ENCODE results near the gene LDLRAD3. TPM values are rescaled to one million over a fixed set of nuclear protein-coding genes. Genes with fewer than 3 reads are reported as not detected.
A peak's percentile ranks its signal among the peaks of the same experiment; 100 is the strongest.

LDLRAD3 gene
- polyA plus RNA-seq, 2 donors = 4.8 to 5.1 TPM

DNA sequence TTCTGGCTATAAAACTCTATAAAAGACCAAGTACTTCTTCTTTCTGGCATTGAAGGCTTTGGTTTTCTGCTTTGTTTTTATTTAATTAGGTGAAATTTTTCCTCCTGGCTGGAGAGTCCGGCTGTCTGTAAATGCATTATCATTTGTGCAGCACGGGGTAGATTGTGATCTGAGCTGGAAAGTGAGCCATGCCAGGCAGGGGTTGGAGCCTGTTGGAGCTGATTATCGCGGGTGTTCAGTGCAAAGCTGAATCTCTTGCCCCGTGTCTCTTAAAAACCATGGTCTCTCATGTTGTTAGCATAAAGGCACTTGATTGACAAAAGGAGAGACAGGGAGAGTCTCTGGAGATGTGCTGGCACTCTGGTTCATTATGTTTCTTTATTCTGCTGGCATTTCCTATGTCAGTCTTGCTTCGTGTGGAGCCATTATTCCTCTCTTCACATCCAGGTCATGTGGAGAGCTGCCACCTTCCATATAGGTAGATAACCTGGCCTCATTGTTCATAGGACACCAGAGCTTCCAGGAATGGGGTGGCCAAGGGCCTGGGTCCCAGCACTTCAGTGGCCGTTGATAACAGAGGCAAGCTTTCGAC, 75.2 kb downstream of the LDLRAD3 start:
- Histone ChIP-seq H3K27me3 (ENCODE audit: control insufficient read depth in 1 of 2, insufficient read depth in 2 of 2, low read length in 2 of 2) (no peaks in the 10 kb centered on the region), H3K36me3 (ENCODE audit: control insufficient read depth in 2 of 2, insufficient read depth in 2 of 2, low read length in 1 of 2) (no peaks in the 10 kb centered on the region), H3K27ac (ENCODE audit: low read depth in 2 of 2, low read length in 1 of 2) (peak overlapping the region; percentile 54 to 81), H3K4me3 (ENCODE audit: low read depth in 1 of 2, low read length in 2 of 2) (no peak overlapping the region), H3K9me3 (ENCODE audit: control insufficient read depth in 2 of 2, insufficient read depth in 1 of 2, low read depth in 1 of 2, low read length in 1 of 2) (no peaks in the 10 kb centered on the region), H3K4me1 (ENCODE audit: control insufficient read depth in 2 of 2, insufficient read depth in 2 of 2, low read length in 1 of 2) (peaks cover 3 to 12% of the 10 kb centered on the region in 2 donors)
- WGBS, 2 donors = 85 to 89% methylated on average over 8 of the region's 8 CpGs

DNA sequence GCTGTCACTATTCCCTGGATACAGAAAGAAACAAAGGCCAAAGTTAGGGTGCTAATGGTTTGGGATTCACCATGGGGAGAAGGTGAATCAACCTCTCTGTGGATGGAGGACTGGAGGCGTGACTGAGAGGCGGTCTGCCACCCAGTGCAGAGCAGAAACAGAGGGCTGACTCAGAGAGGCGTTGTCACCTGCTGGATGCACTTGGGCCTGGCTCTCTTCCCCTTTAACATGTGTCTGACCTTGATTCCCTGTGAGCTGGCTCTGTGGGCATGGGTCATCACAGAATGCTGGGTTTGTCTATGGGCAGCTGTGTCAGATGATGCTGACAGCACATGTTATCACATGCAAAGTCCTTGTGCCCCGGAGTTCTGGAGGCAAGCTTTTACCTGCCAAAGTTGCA, 75.9 kb downstream of the LDLRAD3 start:
- H3K4me3 ChIP-seq (ENCODE audit: low read depth in 1 of 2, low read length in 2 of 2) = no peak overlapping the region
- WGBS, 2 donors = 54 to 56% methylated on average over 4 of the region's 4 CpGs
- H3K36me3 ChIP-seq (ENCODE audit: control insufficient read depth in 2 of 2, insufficient read depth in 2 of 2, low read length in 1 of 2) = no peaks in the 10 kb centered on the region
- H3K9me3 ChIP-seq (ENCODE audit: control insufficient read depth in 2 of 2, insufficient read depth in 1 of 2, low read depth in 1 of 2, low read length in 1 of 2) = no peaks in the 10 kb centered on the region
- peaks cover 3 to 12% of the 10 kb centered on the region in 2 donors for H3K4me1 ChIP-seq (ENCODE audit: control insufficient read depth in 2 of 2, insufficient read depth in 2 of 2, low read length in 1 of 2)
- no peaks in the 10 kb centered on the region for H3K27me3 ChIP-seq (ENCODE audit: control insufficient read depth in 1 of 2, insufficient read depth in 2 of 2, low read length in 2 of 2)
- peak overlapping the region; percentile 54 to 81 for H3K27ac ChIP-seq (ENCODE audit: low read depth in 2 of 2, low read length in 1 of 2)

DNA sequence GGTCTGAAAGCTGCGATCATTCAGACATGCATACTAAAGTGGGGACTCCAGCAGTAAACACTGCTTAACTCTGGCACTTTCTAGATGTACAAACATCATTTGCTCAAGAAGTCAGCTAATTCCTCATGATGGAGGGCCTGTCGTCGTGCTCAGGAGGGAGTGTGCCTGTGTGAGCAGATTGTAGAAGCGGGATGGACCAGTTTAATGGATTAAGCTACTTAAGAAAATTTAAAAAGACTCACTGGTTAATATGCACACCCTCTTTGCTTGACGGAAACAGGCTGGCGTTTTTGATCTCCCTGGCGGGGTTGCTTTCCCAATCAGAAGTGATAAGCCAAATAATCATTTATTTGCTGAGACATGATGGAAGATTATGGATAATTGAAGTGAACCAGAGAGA, 79.0 kb downstream of the LDLRAD3 start:
- no peaks in the 10 kb centered on the region for H3K27me3 ChIP-seq (ENCODE audit: control insufficient read depth in 1 of 2, insufficient read depth in 2 of 2, low read length in 2 of 2)
- 59 to 63% methylated on average over 7 of the region's 7 CpGs for WGBS, 2 donors
- no peaks in the 10 kb centered on the region for H3K9me3 ChIP-seq (ENCODE audit: control insufficient read depth in 2 of 2, insufficient read depth in 1 of 2, low read depth in 1 of 2, low read length in 1 of 2)
- no peak overlapping the region for H3K4me3 ChIP-seq (ENCODE audit: low read depth in 1 of 2, low read length in 2 of 2)
- no peaks in the 10 kb centered on the region for H3K36me3 ChIP-seq (ENCODE audit: control insufficient read depth in 2 of 2, insufficient read depth in 2 of 2, low read length in 1 of 2)
- peak overlapping the region; percentile 57 to 84 for H3K27ac ChIP-seq (ENCODE audit: low read depth in 2 of 2, low read length in 1 of 2)
- peaks cover 3 to 12% of the 10 kb centered on the region in 2 donors for H3K4me1 ChIP-seq (ENCODE audit: control insufficient read depth in 2 of 2, insufficient read depth in 2 of 2, low read length in 1 of 2)

DNA sequence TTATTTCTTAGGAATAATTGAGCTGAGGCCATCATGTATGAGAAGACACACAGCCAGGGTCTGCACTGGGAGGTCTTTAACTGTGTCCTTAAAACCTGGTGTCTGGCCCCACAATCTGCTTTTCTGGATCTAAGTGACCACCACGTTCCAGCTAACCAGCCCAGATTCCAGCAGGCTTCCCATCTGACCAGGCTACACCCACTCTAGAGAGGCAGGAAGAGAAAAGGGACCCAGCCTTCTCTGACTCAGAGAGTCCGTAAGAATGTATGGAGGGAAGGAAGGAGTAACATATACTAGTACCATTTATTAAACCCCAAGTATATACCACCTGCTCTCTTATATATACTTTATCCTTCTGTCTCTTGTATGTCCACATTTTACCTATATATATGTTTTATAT, 80.1 kb downstream of the LDLRAD3 start:
- H3K9me3 ChIP-seq (ENCODE audit: control insufficient read depth in 2 of 2, insufficient read depth in 1 of 2, low read depth in 1 of 2, low read length in 1 of 2) = no peaks in the 10 kb centered on the region
- no peaks in the 10 kb centered on the region for H3K27me3 ChIP-seq (ENCODE audit: control insufficient read depth in 1 of 2, insufficient read depth in 2 of 2, low read length in 2 of 2)
- H3K27ac ChIP-seq (ENCODE audit: low read depth in 2 of 2, low read length in 1 of 2) = no peak overlapping the region
- WGBS, 2 donors = 21 to 52% methylated on average over 1 to 2 of the region's 2 CpGs
- H3K4me1 ChIP-seq (ENCODE audit: control insufficient read depth in 2 of 2, insufficient read depth in 2 of 2, low read length in 1 of 2) = peaks cover 3 to 12% of the 10 kb centered on the region in 2 donors
- no peaks in the 10 kb centered on the region for H3K36me3 ChIP-seq (ENCODE audit: control insufficient read depth in 2 of 2, insufficient read depth in 2 of 2, low read length in 1 of 2)
- no peak overlapping the region for H3K4me3 ChIP-seq (ENCODE audit: low read depth in 1 of 2, low read length in 2 of 2)

DNA sequence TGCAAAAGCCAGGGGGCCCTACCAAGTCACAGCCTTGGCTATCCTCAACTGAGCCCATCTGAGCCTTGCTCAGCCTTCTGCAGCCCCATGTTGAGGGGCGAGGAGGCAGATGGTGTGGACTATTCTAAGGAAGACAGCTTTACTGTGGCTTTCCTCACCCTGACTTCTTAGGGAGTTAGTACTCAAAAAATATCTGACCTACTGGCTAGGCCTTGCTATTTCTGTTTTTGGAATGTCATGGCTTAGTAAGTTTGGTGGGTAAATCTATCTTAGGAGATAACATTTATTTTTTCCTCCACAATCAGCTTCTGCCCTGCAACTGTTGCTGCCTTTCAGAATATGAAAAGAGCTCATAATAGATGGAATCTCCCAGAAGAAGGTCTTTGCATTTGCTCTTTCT, 80.9 kb downstream of the LDLRAD3 start:
- Histone ChIP-seq H3K4me3 (ENCODE audit: low read depth in 1 of 2, low read length in 2 of 2) (no peak overlapping the region), H3K4me1 (ENCODE audit: control insufficient read depth in 2 of 2, insufficient read depth in 2 of 2, low read length in 1 of 2) (peaks cover 0 to 9% of the 10 kb centered on the region in 2 donors), H3K27ac (ENCODE audit: low read depth in 2 of 2, low read length in 1 of 2) (peak overlapping the region in 1 of 2 donors; percentile 24), H3K27me3 (ENCODE audit: control insufficient read depth in 1 of 2, insufficient read depth in 2 of 2, low read length in 2 of 2) (no peaks in the 10 kb centered on the region), H3K36me3 (ENCODE audit: control insufficient read depth in 2 of 2, insufficient read depth in 2 of 2, low read length in 1 of 2) (no peaks in the 10 kb centered on the region), H3K9me3 (ENCODE audit: control insufficient read depth in 2 of 2, insufficient read depth in 1 of 2, low read depth in 1 of 2, low read length in 1 of 2) (no peaks in the 10 kb centered on the region)
- 83 to 86% methylated on average over 1 of the region's 1 CpG for WGBS, 2 donors

DNA sequence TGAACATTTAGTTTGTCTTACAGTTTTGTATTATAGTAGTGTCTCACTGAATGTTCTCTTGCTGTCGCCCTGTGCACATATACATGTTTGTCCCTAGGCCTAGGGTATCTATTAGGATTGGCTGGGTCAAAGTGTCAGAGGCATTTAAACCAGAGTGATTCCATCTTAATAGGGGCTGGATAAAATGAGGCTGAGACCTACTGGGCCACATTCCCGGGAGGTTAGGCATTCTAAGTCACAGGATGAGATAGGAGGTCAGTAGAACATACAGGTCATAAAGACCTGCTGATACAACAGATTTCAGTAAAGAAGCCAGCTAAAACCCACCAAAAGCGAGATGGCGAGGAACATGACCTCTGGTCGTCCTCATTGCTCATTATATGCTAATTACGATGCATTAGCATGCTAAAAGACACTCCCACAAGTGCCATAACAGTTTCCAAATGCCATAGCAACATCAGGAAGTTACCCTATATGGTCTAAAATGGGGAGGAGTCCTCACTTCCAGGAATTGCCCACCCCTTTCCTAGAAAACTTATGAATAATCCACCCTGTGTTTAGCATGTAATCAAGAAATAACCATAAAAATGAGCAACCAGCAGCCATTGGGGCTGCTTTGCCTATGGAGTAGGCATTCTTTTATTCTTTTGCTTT, 82.6 kb downstream of the LDLRAD3 start:
- Histone ChIP-seq H3K36me3 (ENCODE audit: control insufficient read depth in 2 of 2, insufficient read depth in 2 of 2, low read length in 1 of 2) (no peaks in the 10 kb centered on the region), H3K4me1 (ENCODE audit: control insufficient read depth in 2 of 2, insufficient read depth in 2 of 2, low read length in 1 of 2) (peaks cover 0 to 9% of the 10 kb centered on the region in 2 donors), H3K27ac (ENCODE audit: low read depth in 2 of 2, low read length in 1 of 2) (no peak overlapping the region), H3K9me3 (ENCODE audit: control insufficient read depth in 2 of 2, insufficient read depth in 1 of 2, low read depth in 1 of 2, low read length in 1 of 2) (no peaks in the 10 kb centered on the region), H3K4me3 (ENCODE audit: low read depth in 1 of 2, low read length in 2 of 2) (no peak overlapping the region), H3K27me3 (ENCODE audit: control insufficient read depth in 1 of 2, insufficient read depth in 2 of 2, low read length in 2 of 2) (no peaks in the 10 kb centered on the region)
- 93 to 94% methylated on average over 6 of the region's 6 CpGs for WGBS, 2 donors

DNA sequence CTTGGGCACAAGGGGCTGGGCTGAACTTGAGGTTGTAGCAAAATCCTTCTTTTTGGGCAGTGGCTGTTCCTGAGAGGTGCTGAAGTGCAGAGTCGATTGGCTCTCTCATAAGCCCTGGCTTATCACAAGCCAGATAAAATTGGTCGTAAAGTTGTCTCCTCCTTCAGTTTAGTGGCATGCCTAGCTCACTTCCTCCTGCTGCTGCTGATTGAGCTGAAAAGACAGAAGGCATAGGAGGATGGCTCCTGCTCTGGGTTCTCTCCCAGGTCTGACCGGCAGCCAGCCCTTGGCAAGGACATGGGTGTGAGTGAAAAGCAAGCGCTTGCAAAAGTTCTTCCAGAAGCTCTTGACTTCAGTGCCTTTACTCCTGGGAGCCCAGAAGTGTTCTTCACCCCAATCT, 83.9 kb downstream of the LDLRAD3 start:
- WGBS, 2 donors = 76 to 83% methylated on average over 4 of the region's 4 CpGs
- H3K27ac ChIP-seq (ENCODE audit: low read depth in 2 of 2, low read length in 1 of 2) = no peak overlapping the region

DNA sequence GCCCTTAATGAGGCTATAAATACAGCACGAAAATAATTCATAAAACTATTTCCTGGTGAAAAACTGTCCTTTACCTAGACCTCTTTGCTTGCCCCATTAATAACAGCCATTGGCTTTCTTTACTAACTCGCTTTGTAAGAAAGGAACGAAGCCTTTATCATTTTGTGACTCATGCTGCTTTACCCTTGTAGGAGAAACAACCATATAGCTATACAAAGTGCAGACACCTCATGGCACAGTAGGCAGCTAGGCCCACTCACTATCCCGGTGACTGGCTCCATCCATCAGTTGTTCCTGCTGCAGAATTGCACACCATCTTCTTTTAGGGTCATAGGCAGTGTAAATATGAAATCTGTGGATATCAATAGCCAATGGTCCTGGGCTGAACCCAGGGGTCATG, 85.8 kb downstream of the LDLRAD3 start:
- 78 to 83% methylated on average over 4 of the region's 4 CpGs for whole genome bisulfite sequencing, 2 donors

More for the DNA sequence above, 83.9 kb downstream of the LDLRAD3 start:
- peaks cover 0 to 9% of the 10 kb centered on the region in 2 donors for H3K4me1 ChIP-seq (ENCODE audit: control insufficient read depth in 2 of 2, insufficient read depth in 2 of 2, low read length in 1 of 2)
- no peak overlapping the region for H3K4me3 ChIP-seq (ENCODE audit: low read depth in 1 of 2, low read length in 2 of 2)
- H3K36me3 ChIP-seq (ENCODE audit: control insufficient read depth in 2 of 2, insufficient read depth in 2 of 2, low read length in 1 of 2) = no peaks in the 10 kb centered on the region
- H3K27me3 ChIP-seq (ENCODE audit: control insufficient read depth in 1 of 2, insufficient read depth in 2 of 2, low read length in 2 of 2) = no peaks in the 10 kb centered on the region
- no peaks in the 10 kb centered on the region for H3K9me3 ChIP-seq (ENCODE audit: control insufficient read depth in 2 of 2, insufficient read depth in 1 of 2, low read depth in 1 of 2, low read length in 1 of 2)

DNA sequence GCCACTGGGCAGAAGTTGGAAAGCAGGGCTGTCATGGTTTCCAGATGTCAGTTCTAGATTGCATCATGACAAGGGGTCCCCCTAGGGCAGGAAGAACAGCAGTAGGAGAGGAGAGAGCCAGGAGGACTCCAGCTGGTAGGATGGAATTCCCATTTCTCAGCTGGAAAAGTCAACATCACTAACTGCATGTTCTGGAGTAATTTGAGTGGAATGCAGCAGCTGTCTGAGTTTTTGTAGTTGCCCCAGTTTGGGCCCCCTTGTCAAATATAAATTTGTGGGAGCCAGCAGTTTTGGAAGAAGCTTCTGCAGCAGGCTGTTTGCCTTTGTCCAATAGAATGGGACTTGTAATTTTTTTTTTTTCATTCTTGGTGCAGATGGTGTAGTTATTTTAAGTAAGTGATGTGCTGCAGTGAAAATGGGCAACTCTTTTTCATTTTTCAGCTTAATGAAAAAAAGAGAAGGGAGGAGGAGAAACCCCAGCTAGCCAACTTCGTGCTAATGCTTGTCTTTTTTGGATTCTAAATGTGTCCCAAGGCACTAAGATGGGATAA, 86.9 kb downstream of the LDLRAD3 start:
- 16 to 39% methylated on average over 1 of the region's 1 CpG for WGBS, 2 donors
- Histone ChIP-seq H3K4me1 (ENCODE audit: control insufficient read depth in 2 of 2, insufficient read depth in 2 of 2, low read length in 1 of 2) (no peaks in the 10 kb centered on the region), H3K27me3 (ENCODE audit: control insufficient read depth in 1 of 2, insufficient read depth in 2 of 2, low read length in 2 of 2) (no peaks in the 10 kb centered on the region), H3K27ac (ENCODE audit: low read depth in 2 of 2, low read length in 1 of 2) (peak overlapping the region in 1 of 2 donors; percentile 3), H3K9me3 (ENCODE audit: control insufficient read depth in 2 of 2, insufficient read depth in 1 of 2, low read depth in 1 of 2, low read length in 1 of 2) (no peaks in the 10 kb centered on the region), H3K4me3 (ENCODE audit: low read depth in 1 of 2, low read length in 2 of 2) (no peak overlapping the region), H3K36me3 (ENCODE audit: control insufficient read depth in 2 of 2, insufficient read depth in 2 of 2, low read length in 1 of 2) (no peaks in the 10 kb centered on the region)

More for the DNA sequence above, 85.8 kb downstream of the LDLRAD3 start:
- H3K4me3 ChIP-seq (ENCODE audit: low read depth in 1 of 2, low read length in 2 of 2) = no peak overlapping the region
- H3K27ac ChIP-seq (ENCODE audit: low read depth in 2 of 2, low read length in 1 of 2) = no peak overlapping the region
- no peaks in the 10 kb centered on the region for H3K36me3 ChIP-seq (ENCODE audit: control insufficient read depth in 2 of 2, insufficient read depth in 2 of 2, low read length in 1 of 2)
- H3K9me3 ChIP-seq (ENCODE audit: control insufficient read depth in 2 of 2, insufficient read depth in 1 of 2, low read depth in 1 of 2, low read length in 1 of 2) = no peaks in the 10 kb centered on the region
- peaks cover 0 to under 1% of the 10 kb centered on the region in 2 donors for H3K4me1 ChIP-seq (ENCODE audit: control insufficient read depth in 2 of 2, insufficient read depth in 2 of 2, low read length in 1 of 2)
- H3K27me3 ChIP-seq (ENCODE audit: control insufficient read depth in 1 of 2, insufficient read depth in 2 of 2, low read length in 2 of 2) = no peaks in the 10 kb centered on the region
